NCI-H2227 treated with DMSO at 0.1 percent for 48 hours (cell line): Measurements from ENCODE around the gene REM2.

Experiments
- DNase-seq: peaks from one replicate; lab custom pipeline; 2025; lab: John Stamatoyannopoulos, UW

REM2 gene

GRCh38 chr14:22929961-22930364 lies 46.9 kb downstream of the REM2 start:
- no peak for DNase-seq

GRCh38 chr14:22932146-22932545 lies 49.1 kb downstream of the REM2 start:
- no peak for DNase-seq

- no peak for DNase-seq
Observed at GRCh38 chr14:22935156-22935555, 52.1 kb downstream of the REM2 start.
